Neutrophil (primary cell): ENCODE data around the gene ATP5F1C.

Experiments used
- H3K27ac ChIP-seq: fragments of 200-600 bp; sonication (generic); 2 replicates; pipeline ENCODE4 v1.5.1; 2016; ENCODE audit warnings: mild to moderate bottlenecking, moderate library complexity
- H3K27me3 ChIP-seq: fragments of 200-600 bp; sonication (generic); 2 replicates; pipeline ENCODE4 v1.6.0; 2016; ENCODE audit warnings: mild to moderate bottlenecking
- H3K36me3 ChIP-seq: fragments of 200-600 bp; sonication (generic); 2 replicates; pipeline ENCODE4 v1.5.1; 2017
- H3K4me1 ChIP-seq, 2 experiments: fragments of 200-600 bp in 1 of 2; sonication (generic) in 1 of 2; 1 replicate in 1 of 2; 2 replicates in 1 of 2; pipeline versions ENCODE4 v1.5.1 to v1.6.1; 2013 to 2016; ENCODE audit warnings: low read depth in 1 of 2, low read length in 1 of 2, mild to moderate bottlenecking in 1 of 2, moderate library complexity in 1 of 2; ENCODE audit not compliant: control insufficient read depth in 1 of 2, insufficient read depth in 1 of 2
- H3K4me3 ChIP-seq, 2 experiments: fragments of 200-600 bp in 1 of 2; sonication (generic) in 1 of 2; 1 replicate in 1 of 2; 2 replicates in 1 of 2; pipeline ENCODE4 v1.5.1; 2013 to 2016; ENCODE audit warnings: low read depth in 1 of 2, low read length in 1 of 2, mild to moderate bottlenecking in 1 of 2, moderate library complexity in 1 of 2
- H3K9me3 ChIP-seq: fragments of 200-600 bp; sonication (generic); 2 replicates; pipeline ENCODE4 v1.5.1; 2016
- TF ChIP-seq, protein P1 (sequence below): fragments of 200-600 bp; sonication (generic); IDR thresholded peaks from 2 replicates; pipeline ENCODE4 v1.5.1; 2016; ENCODE audit warnings: antibody characterized with exemption

Gene ATP5F1C

DNA sequence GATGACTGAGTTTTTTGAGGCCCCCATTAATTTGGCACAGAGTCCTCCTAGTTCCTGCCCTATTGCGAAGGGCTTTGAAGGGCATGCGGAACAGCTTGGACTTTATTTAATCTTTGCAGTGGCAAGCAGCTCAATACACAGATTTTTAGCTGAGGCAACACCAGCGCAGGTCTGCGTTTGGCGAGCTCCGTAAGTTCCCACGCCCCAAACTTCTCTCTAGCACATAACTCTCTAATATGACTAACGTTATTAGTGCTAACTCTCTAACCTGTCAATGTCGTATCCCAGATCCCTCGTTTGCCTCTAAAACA lies 30.0 kb downstream of the ATP5F1C start:
- no peaks in the 10 kb centered on the region for H3K36me3 ChIP-seq
- peak overlapping the region; percentile 53 for H3K27ac ChIP-seq
- peaks cover 11 to 22% of the 10 kb centered on the region in 2 experiments for H3K4me1 ChIP-seq
- H3K4me3 ChIP-seq = peak overlapping the region; percentile 95 to 100
- no peaks in the 10 kb centered on the region for H3K9me3 ChIP-seq
- TF ChIP-seq, protein P1, sequence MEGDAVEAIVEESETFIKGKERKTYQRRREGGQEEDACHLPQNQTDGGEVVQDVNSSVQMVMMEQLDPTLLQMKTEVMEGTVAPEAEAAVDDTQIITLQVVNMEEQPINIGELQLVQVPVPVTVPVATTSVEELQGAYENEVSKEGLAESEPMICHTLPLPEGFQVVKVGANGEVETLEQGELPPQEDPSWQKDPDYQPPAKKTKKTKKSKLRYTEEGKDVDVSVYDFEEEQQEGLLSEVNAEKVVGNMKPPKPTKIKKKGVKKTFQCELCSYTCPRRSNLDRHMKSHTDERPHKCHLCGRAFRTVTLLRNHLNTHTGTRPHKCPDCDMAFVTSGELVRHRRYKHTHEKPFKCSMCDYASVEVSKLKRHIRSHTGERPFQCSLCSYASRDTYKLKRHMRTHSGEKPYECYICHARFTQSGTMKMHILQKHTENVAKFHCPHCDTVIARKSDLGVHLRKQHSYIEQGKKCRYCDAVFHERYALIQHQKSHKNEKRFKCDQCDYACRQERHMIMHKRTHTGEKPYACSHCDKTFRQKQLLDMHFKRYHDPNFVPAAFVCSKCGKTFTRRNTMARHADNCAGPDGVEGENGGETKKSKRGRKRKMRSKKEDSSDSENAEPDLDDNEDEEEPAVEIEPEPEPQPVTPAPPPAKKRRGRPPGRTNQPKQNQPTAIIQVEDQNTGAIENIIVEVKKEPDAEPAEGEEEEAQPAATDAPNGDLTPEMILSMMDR = no peak
- peaks cover 18% of the 10 kb centered on the region for H3K27me3 ChIP-seq

DNA sequence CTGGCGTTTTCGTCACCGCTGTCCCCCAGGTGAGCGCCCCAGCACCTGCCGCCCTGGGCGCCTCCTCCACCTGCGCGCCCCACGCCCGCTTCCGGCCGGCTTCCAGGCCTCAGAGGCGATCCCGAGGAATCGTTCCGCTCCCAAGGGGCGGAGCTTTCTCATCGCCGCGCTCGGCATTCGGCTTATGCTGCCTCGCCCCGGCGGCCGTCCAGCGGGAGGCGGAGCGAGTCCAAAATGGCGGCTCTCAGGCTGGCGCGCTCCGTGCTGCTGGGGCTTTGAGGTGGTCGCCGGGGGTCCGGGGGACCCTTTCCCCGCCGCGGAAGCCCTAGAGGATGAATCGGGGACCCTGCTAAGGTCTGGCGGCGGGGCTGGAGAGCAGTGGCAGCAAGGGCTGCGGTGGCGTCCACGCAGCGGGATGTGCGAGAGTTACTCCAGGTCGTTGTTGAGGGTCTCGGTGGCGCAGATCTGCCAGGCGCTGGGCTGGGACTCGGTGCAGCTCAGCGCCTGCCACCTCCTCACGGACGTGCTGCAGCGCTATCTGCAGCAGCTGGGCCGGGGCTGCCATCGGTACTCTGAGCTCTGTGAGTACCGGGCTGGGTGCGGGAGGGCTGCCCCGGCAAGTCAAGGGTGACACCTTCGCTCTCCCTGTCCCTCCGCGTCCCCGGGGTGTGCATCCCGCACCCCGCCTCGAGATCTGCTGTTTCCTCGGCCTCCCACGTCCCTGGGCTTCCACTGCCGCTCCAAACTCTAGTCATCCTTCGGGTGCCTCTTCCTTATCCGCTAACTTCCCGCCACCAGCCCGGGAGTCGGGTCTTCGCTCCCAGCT lies 30.5 kb downstream of the ATP5F1C start, which contains the start of gene TAF3:
Gene TAF3 (plus strand): TSS at position 211 of the 826 bp plus-strand sequence. CDS start 205 bp downstream, at position 416.
- H3K9me3 ChIP-seq = no peaks in the 10 kb centered on the region
- H3K27me3 ChIP-seq = peaks cover 18% of the 10 kb centered on the region
- H3K27ac ChIP-seq = peak within 1 kb of the TSS; percentile 53
- peaks cover 11 to 22% of the 10 kb centered on the region in 2 experiments for H3K4me1 ChIP-seq
- TF ChIP-seq, protein P1 = peak; percentile 28
- H3K36me3 ChIP-seq = no peaks in the 10 kb centered on the region
- H3K4me3 ChIP-seq = peak within 1 kb of the TSS; percentile 95 to 100

DNA sequence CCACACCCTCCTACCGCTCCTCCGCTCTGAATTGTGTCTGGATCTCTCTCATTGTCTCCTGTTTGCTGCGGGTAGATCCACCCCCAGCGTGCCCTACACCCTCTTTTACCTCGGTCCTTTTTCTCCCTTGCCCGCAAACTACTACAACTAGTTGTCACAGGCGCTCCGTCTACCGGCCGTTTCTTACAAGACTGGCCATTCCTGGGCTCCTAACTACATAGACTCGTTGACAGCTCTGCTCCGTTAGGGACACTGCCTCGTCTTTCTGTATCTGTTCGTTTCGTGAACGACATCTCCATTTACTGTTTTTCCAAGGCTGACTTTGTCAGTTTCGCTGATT lies 31.1 kb downstream of the ATP5F1C start:
- H3K27me3 ChIP-seq = peaks cover 18% of the 10 kb centered on the region
- H3K27ac ChIP-seq = peak overlapping the region; percentile 53
- peaks cover under 1% of the 10 kb centered on the region for H3K36me3 ChIP-seq
- H3K9me3 ChIP-seq = no peaks in the 10 kb centered on the region
- H3K4me3 ChIP-seq = peak overlapping the region; percentile 95 to 100
- TF ChIP-seq, protein P1 = no peak
- peaks cover 11 to 22% of the 10 kb centered on the region in 2 experiments for H3K4me1 ChIP-seq

DNA sequence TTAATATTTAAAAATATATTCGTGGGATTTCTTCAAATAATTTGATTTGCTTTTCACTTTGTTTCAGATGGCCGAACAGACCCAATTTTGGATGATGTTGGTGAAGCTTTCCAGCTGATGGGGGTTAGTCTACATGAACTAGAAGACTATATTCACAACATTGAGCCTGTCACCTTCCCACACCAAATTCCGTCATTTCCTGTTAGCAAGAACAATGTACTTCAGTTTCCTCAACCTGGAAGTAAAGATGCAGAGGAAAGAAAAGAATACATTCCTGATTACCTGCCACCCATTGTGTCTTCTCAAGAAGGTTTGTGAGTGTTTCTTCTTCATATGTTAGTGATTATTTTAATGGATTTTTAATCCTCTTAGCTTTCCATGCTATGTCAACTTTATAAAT lies 36.3 kb downstream of the ATP5F1C start:
- peaks cover 5 to 7% of the 10 kb centered on the region in 2 experiments for H3K4me1 ChIP-seq
- TF ChIP-seq, protein P1 = no peak
- no peak overlapping the region for H3K4me3 ChIP-seq
- no peaks in the 10 kb centered on the region for H3K27me3 ChIP-seq
- H3K27ac ChIP-seq = no peak overlapping the region
- no peaks in the 10 kb centered on the region for H3K9me3 ChIP-seq
- H3K36me3 ChIP-seq = peaks cover 39% of the 10 kb centered on the region

DNA sequence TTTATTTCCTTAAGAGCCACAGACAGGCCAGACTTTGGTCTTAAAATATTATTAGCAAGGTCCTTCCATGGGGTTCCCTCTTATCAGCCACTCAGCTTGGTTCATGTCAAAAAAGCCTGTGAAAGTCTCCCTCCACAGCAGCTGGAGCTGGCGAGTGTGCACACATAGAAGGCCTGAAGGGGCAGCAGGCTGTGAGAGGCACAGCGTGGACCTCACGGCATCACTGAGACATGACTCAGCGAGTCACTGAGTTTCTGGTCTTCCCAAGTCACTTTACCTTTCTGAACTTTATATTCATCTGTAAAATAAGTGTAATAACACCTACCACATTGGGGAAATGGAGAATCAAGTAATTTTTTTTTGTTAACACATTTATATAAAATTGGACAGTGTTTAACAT lies 39.0 kb downstream of the ATP5F1C start:
- no peaks in the 10 kb centered on the region for H3K4me1 ChIP-seq
- no peak overlapping the region for H3K27ac ChIP-seq
- no peaks in the 10 kb centered on the region for H3K27me3 ChIP-seq
- no peak overlapping the region for H3K4me3 ChIP-seq
- no peaks in the 10 kb centered on the region for H3K9me3 ChIP-seq
- TF ChIP-seq, protein P1 = no peak
- H3K36me3 ChIP-seq = peaks cover 39% of the 10 kb centered on the region
